Sigmoid colon (tissue), 7 donors: ENCODE data around the gene FMO3. TPM values are rescaled to one million over a fixed set of nuclear protein-coding genes. Genes with fewer than 3 reads are reported as not detected.
A peak's percentile ranks its signal among the peaks of the same experiment; 100 is the strongest.

Experiments used
- DNase-seq: peaks from one replicate; pipeline ENCODE4 v3.0.0-alpha.2; 2019
- H3K27ac ChIP-seq, 4 donors: fragments of 200-600 bp; sonication (generic); one replicate each; pipeline ENCODE4 v1.5.1; 2016 to 2019; ENCODE audit warnings: mild to moderate bottlenecking in 1 of 4
- H3K27me3 ChIP-seq, 3 donors: fragments of 200-600 bp; sonication (generic); one replicate each; pipeline ENCODE4 v1.5.1; 2019; ENCODE audit warnings: mild to moderate bottlenecking in 1 of 3
- H3K36me3 ChIP-seq, 4 donors: fragments of 200-600 bp; sonication (generic); one replicate each; pipeline ENCODE4 v1.5.1; 2016 to 2019
- H3K4me1 ChIP-seq, 4 donors: fragments of 200-600 bp; sonication (generic); one replicate each; pipeline ENCODE4 v1.5.1; 2017 to 2019
- H3K4me3 ChIP-seq, 4 donors: fragments of 200-600 bp; sonication (generic); one replicate each; pipeline ENCODE4 v1.5.1; 2017 to 2019; ENCODE audit warnings: mild to moderate bottlenecking in 2 of 4, moderate library complexity in 1 of 4
- H3K9me3 ChIP-seq, 4 donors: fragments of 200-600 bp in 3 of 4; sonication (generic) in 3 of 4; one replicate each; pipeline versions ENCODE4 v1.5.1 to v1.6.1; 2013 to 2019
- CTCF ChIP-seq, 4 experiments: fragments of 450-650 bp in 3 of 4; fragments of 200-600 bp in 1 of 4; IDR thresholded peaks; one replicate each; pipeline ENCODE4 v1.5.1; 2016 to 2019; ENCODE audit warnings: antibody characterized with exemption in 4 of 4, mild to moderate bottlenecking in 3 of 4, moderate library complexity in 2 of 4
- EP300 ChIP-seq, 4 donors: sonication (generic); formaldehyde crosslinking; IDR thresholded peaks; one replicate each; pipeline ENCODE4 v1.6.1; 2017; ENCODE audit warnings: antibody characterized with exemption in 4 of 4
- POLR2A ChIP-seq, 2 donors: fragments of 450-650 bp; IDR thresholded peaks; one replicate each; pipeline ENCODE4 v1.6.1; 2016; ENCODE audit warnings: antibody characterized with exemption in 2 of 2, mild to moderate bottlenecking in 2 of 2, moderate library complexity in 2 of 2
- POLR2AphosphoS5 ChIP-seq, 4 donors: sonication (generic); formaldehyde crosslinking; IDR thresholded peaks; one replicate each; pipeline ENCODE4 v1.6.1; 2017; ENCODE audit warnings: antibody characterized with exemption in 4 of 4
- WGBS, 2 donors: extraction: QIAGEN DNeasy Blood & Tissue Kit; methylation state at CpG; one replicate each; pipeline ENCODE4 v1.1.7; 2013; 5-methylcytosine and 5-hydroxymethylcytosine counted together
- intact Hi-C: fragments of 100-400 bp; cut with DNase I; formaldehyde crosslinking; loops from one replicate; pipeline ENCODE4 v1.15.1; 2023
- polyA plus RNA-seq, 3 donors: library from polyadenylated mRNA; stranded (reverse); fragments of 200-250 nt; gene quantifications; one replicate each; pipeline ENCODE4 v1.2.3, GENCODE V29; 2013
- total RNA-seq, 4 donors: library from RNA; depleted of rRNA; stranded (reverse); fragments of >200 nt; gene quantifications; one replicate each; pipeline ENCODE4 v1.1.0, GENCODE V29; 2016
- donor health status: healthy with polysubstance abuse.
- donor health status: Bipolar disorder and iron deficiency.
- donor health status: healthy.

FMO3 gene
- total and polyA plus RNA-seq, 7 donors: 0.82 to 2.3 (median 1.8) TPM; not detected in 2

GRCh38 chr1:171134204-171134923, 43.7 kb downstream of the FMO3 start:
- H3K27ac ChIP-seq: no peak overlapping the region
- TF ChIP-seq POLR2AphosphoS5 (IDR thresholded peaks at IDR 0.05) (no peak), POLR2A (IDR thresholded peaks at IDR 0.05) (no peak)
- H3K9me3 ChIP-seq: no peaks in the 10 kb centered on the region
- WGBS, 2 donors: 64 to 80% methylated on average over 3 of the region's 3 CpGs
- no peaks in the 10 kb centered on the region for H3K36me3 ChIP-seq
- intact Hi-C loops: no loop called here
- no peaks in the 10 kb centered on the region for H3K4me1 ChIP-seq
- H3K27me3 ChIP-seq: no peaks in the 10 kb centered on the region
- DNase-seq: no peak
- no peak overlapping the region for H3K4me3 ChIP-seq

DNA sequence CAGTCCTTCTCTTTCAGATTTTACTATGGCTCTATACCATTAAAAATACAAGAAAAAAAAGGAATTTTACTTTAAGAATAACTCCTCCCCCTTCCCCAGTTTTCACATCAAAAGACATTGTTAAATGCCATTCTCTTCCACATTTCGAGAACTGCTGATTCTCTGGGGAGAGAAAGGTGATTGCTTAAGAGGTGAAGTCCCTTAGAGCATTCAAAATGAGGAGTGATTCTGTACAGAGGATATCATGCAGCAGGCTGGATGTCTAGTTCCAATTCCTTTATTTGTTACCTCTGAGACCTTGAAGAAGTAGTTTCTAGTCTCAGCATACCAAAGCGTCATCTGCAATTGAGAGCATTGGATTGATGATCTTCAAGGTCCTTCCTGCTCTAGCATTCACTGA, 46.9 kb downstream of the FMO3 start:
- 30 to 65% methylated on average over 2 of the region's 2 CpGs for WGBS, 2 donors
- H3K4me1 ChIP-seq: peaks cover 0 to 25% (median 11%) of the 10 kb centered on the region in 4 donors

GRCh38 chr1:171138980-171139379, 48.3 kb downstream of the FMO3 start:
- Histone ChIP-seq H3K36me3 (no peaks in the 10 kb centered on the region), H3K4me3 (no peak overlapping the region), H3K27me3 (no peaks in the 10 kb centered on the region), H3K4me1 (peaks cover 0 to 26% (median 11%) of the 10 kb centered on the region in 4 donors), H3K27ac (peak overlapping the region in 3 of 4 donors; percentile 63 to 81 (median 72)), H3K9me3 (no peaks in the 10 kb centered on the region)
- DNase-seq: no peak
- TF ChIP-seq POLR2A (IDR thresholded peaks at IDR 0.05) (no peak), POLR2AphosphoS5 (IDR thresholded peaks at IDR 0.05) (peak in 1 of 4 donors; percentile 22)
- 85 to 92% methylated on average over 2 of the region's 2 CpGs for WGBS, 2 donors
- intact Hi-C loops: no loop called here

More for the DNA sequence above, 46.9 kb downstream of the FMO3 start:
- TF ChIP-seq EP300 (IDR thresholded peaks at IDR 0.05) (no peak), POLR2AphosphoS5 (IDR thresholded peaks at IDR 0.05) (no peak), POLR2A (IDR thresholded peaks at IDR 0.05) (no peak), CTCF (IDR thresholded peaks at IDR 0.05) (no peak)
- Histone ChIP-seq H3K27ac (peak overlapping the region in 1 of 4 donors; percentile 81), H3K9me3 (no peaks in the 10 kb centered on the region), H3K4me3 (no peak overlapping the region), H3K27me3 (no peaks in the 10 kb centered on the region), H3K36me3 (no peaks in the 10 kb centered on the region)
- no peak for DNase-seq
- intact Hi-C loops: no loop called here

DNA sequence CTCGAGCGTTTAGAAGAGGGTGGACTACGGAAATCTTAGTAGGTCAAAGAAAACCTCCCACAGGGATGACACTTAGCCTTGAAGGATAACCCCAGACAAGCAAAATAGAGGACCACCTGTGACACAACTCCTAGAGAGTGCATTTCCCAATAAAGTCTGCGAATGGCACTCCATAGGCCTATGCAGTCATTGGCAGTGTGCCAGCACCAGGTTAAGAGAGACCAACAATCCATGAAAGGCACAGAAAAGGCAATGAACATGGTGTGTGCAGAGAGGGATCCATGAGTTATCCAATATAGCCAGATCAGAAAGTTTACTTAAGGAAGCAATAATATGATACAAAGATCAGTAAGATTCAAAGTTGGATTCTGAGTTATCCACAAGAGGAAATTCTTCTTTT, 49.2 kb downstream of the FMO3 start:
- Histone ChIP-seq H3K27me3 (no peaks in the 10 kb centered on the region), H3K36me3 (no peaks in the 10 kb centered on the region), H3K4me1 (peaks cover 0 to 26% (median 11%) of the 10 kb centered on the region in 4 donors), H3K4me3 (no peak overlapping the region), H3K27ac (peak overlapping the region; percentile 63 to 81 (median 68)), H3K9me3 (no peaks in the 10 kb centered on the region)
- 82 to 95% methylated on average over 4 of the region's 4 CpGs for WGBS, 2 donors
- intact Hi-C loops: no loop called here
- no peak for DNase-seq
- TF ChIP-seq POLR2A (IDR thresholded peaks at IDR 0.05): no peak
- TF ChIP-seq EP300 (IDR thresholded peaks at IDR 0.05): no peak
- no peak for TF ChIP-seq POLR2AphosphoS5 (IDR thresholded peaks at IDR 0.05)
- TF ChIP-seq CTCF (IDR thresholded peaks at IDR 0.05): no peak

- Histone ChIP-seq H3K9me3 (no peaks in the 10 kb centered on the region), H3K4me1 (peaks cover 0 to 26% (median 11%) of the 10 kb centered on the region in 4 donors), H3K27ac (peak overlapping the region; percentile 63 to 81 (median 68)), H3K27me3 (no peaks in the 10 kb centered on the region), H3K36me3 (no peaks in the 10 kb centered on the region), H3K4me3 (no peak overlapping the region)
- peak; percentile 70 for DNase-seq
- no peak for TF ChIP-seq CTCF (IDR thresholded peaks at IDR 0.05)
- no peak for TF ChIP-seq POLR2AphosphoS5 (IDR thresholded peaks at IDR 0.05)
- TF ChIP-seq POLR2A (IDR thresholded peaks at IDR 0.05): no peak
- TF ChIP-seq EP300 (IDR thresholded peaks at IDR 0.05): no peak
- WGBS, 2 donors: 61 to 76% methylated on average over 5 of the region's 5 CpGs
- intact Hi-C loops: no loop called here
These were observed 49.7 kb downstream of the FMO3 start for GRCh38 chr1:171140401-171140800.
